HG03060 (cell line): Measurements from ENCODE around the gene FKBP1A.

Experiments
- ATAC-seq: cut with Tn5 transposase; IDR thresholded peaks from one replicate; pipeline ENCODE4 v1.9.1; 2021; ENCODE audit warnings: low read depth, moderate number of reproducible peaks; ENCODE audit not compliant: unreplicated experiment

Gene FKBP1A

GRCh38 chr20:1388741-1389483 lies 3.9 kb downstream of the FKBP1A start:
- ATAC-seq = no peak

- ATAC-seq = no peak
These were observed 4.6 kb downstream of the FKBP1A start for GRCh38 chr20:1388253-1388652.

GRCh38 chr20:1386323-1386722 lies 6.5 kb downstream of the FKBP1A start:
- ATAC-seq = no peak

GRCh38 chr20:1383623-1384404 lies 9.0 kb downstream of the FKBP1A start:
- no peak for ATAC-seq

- no peak for ATAC-seq
These were observed 10.2 kb downstream of the FKBP1A start for GRCh38 chr20:1382670-1383069.

- ATAC-seq = no peak
These were observed 10.9 kb downstream of the FKBP1A start for GRCh38 chr20:1381753-1382591.

GRCh38 chr20:1378735-1379125 lies 14.1 kb downstream of the FKBP1A start:
- ATAC-seq = no peak

GRCh38 chr20:1377984-1378734 lies 14.7 kb downstream of the FKBP1A start:
- no peak for ATAC-seq

- ATAC-seq = no peak
These were observed 15.4 kb downstream of the FKBP1A start for GRCh38 chr20:1377341-1377871.

- ATAC-seq = no peak
These were observed 16.2 kb downstream of the FKBP1A start for GRCh38 chr20:1376408-1377270.

GRCh38 chr20:1376007-1376406 lies 16.8 kb downstream of the FKBP1A start:
- no peak for ATAC-seq

GRCh38 chr20:1375515-1375914 lies 17.3 kb downstream of the FKBP1A start:
- ATAC-seq = no peak

- no peak for ATAC-seq
These were observed 18.6 kb downstream of the FKBP1A start for GRCh38 chr20:1374246-1374645.

GRCh38 chr20:1373614-1374013 lies 19.2 kb downstream of the FKBP1A start:
- ATAC-seq = no peak

GRCh38 chr20:1373036-1373435 lies 19.8 kb downstream of the FKBP1A start:
- no peak for ATAC-seq

GRCh38 chr20:1371830-1372539 lies 20.9 kb downstream of the FKBP1A start:
- ATAC-seq = no peak

GRCh38 chr20:1371202-1371782 lies 21.6 kb downstream of the FKBP1A start:
- ATAC-seq = no peak

GRCh38 chr20:1370548-1371110 lies 22.2 kb downstream of the FKBP1A start:
- no peak for ATAC-seq
